Left cardiac atrium (tissue), 4 donors: ENCODE data around the gene APOA1. TPM values are rescaled to one million over a fixed set of nuclear protein-coding genes. Genes with fewer than 3 reads are reported as not detected.

Source experiments
- ATAC-seq, 2 donors: fragments of 200-7000 bp; cut with Tn5 transposase; one replicate each; pipeline ENCODE4 v1.9.1; 2020; ENCODE audit warnings: mild to moderate bottlenecking in 2 of 2, moderate library complexity in 2 of 2
- DNase-seq: peaks from one replicate; pipeline ENCODE4 v3.0.0-alpha.2; 2020
- intact Hi-C, 2 donors: fragments of 100-400 bp; cut with DNase I; formaldehyde crosslinking; loops; one replicate each; pipeline versions ENCODE4 v1.14.1 to v1.15.1; 2022 to 2023
- long read RNA-seq: library from polyadenylated mRNA; unstranded; transcript quantifications from one replicate; pipeline ENCODE4 v2.0.0, GENCODE V29; 2021
- total RNA-seq, 2 donors: library from RNA; stranded (reverse); fragmentation: NEBNext Ultra II Directional; extraction: Animal tissue kit (Norgen Biotek cat#: 25700); gene quantifications; one replicate each; pipeline ENCODE4 v1.2.1, GENCODE V29; 2021
- donor health status: DM: no; HTN: yes; CAD: no.
- donor health status: DM: no; HTN: yes; CAD: no; lungs with severe emphysema.
- donor health status: DM: yes; HTN: yes; CAD: no.
- donor health status: Dilated cardiomyopathy.

The APOA1 gene
- total RNA-seq, result 1 to 10 TPM in 1 of 2 donors, under 1 TPM in 1; 0.99 to 1.2 TPM
- long read RNA-seq, result 0 reads

- DNase-seq, result no peak
Measured at GRCh38 chr11:116837231-116838091, at the start of gene APOA1. Gene APOA1, minus strand, starts transcription at chr11:116837622. Its CDS starts 235 bp downstream, at chr11:116837387.

DNA sequence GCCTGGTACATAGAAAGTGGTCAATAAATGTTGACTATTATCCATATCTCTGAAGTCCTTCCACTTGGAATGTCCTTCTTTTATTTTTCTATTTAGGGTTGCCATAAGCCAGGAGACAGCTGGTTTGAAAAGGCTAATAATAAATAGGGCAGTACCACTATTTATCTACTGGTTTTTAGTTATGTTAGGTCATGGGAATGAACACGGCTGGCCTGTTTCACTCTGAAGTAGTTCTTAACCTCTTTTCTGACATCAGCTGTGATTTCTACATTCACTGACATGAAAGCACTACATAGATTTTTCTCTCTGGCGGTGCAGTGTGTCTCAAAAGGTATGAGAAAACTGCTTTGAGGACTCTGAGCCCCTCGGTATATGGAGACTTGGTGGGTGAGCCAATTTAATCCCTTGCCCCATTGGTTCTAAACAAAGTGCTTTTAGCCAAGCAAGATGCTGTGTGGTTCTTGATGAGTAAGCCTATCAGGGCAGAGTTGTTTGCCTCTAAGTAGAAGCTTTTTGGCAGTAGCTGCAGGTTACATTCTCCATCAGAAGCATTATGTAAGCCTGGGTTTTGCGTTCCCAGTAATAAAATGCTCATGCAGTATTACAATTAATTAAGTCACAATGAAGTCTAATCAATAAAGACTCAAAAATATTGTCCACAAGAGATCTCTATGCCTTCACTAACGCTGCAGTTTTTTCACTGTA lies 48.7 kb upstream of the APOA1 start:
- no peak for DNase-seq
- peak; percentile 81 to 86 for ATAC-seq
- intact Hi-C loops, result no loop called here

More at GRCh38 chr11:116837231-116838091, at the start of gene APOA1:
- no peak for ATAC-seq
- intact Hi-C loops, result no loop called here

GRCh38 chr11:116882386-116882785 lies 45.0 kb upstream of the APOA1 start:
- intact Hi-C loops, result loop anchor here in 1 of 2 donors (5.0 kb wide), 1 partner anchor 225 kb away; no protein-coding TSS in a partner anchor
- DNase-seq (no peak), ATAC-seq (no peak)

DNA sequence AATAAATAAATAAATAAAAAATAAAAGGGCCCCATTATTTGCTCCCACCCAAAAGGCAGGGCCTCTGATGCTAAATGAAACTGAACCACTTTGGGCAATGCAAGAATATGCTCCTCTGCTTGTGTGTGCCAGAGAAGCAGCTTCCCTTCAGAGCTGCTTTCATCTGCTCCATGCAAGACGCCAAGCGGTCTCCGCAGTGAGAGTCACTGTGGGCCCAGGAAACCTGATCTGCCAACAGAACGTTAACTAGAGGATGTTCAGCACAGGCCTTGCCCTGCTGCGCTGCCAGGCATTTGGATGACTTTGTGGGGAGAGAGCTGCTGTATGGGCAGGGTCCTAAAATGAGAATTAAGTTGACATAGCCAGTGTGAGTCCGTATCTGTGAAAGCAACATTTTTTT lies 43.7 kb upstream of the APOA1 start:
- intact Hi-C loops, result loop anchor here in 1 of 2 donors (5.0 kb wide), 1 partner anchor 226 kb away; no protein-coding TSS in a partner anchor
- no peak for DNase-seq
- no peak for ATAC-seq

GRCh38 chr11:116879800-116880625 lies 42.6 kb upstream of the APOA1 start:
- ATAC-seq, result peak; percentile 90 to 96
- DNase-seq, result no peak
- intact Hi-C loops, result loop anchor here (5.0 to 10.0 kb wide), 2 partner anchors 227 to 345 kb away; no protein-coding TSS in a partner anchor

DNA sequence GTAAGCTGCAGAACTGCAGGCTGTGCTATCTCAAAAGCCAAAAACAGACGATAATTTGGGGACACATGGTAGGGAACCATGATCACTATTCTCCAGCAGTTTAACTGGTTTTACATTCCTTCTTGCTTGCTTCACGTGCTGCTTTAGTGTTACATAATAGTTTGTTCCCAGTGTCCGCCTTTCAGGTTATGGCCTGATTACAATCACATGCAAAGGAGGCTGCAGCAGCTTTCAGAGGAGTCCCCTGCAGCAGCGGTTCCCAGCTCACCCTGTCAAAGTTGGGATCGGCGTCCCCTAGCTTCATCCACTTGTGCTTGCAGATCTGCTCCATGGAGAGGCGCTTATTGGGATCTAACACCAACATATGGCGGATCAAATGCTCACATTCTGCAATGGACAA lies 39.2 kb upstream of the APOA1 start:
- DNase-seq (no peak), ATAC-seq (no peak)
- intact Hi-C loops, result loop anchor here (5.0 to 10.0 kb wide), 2 partner anchors 231 to 348 kb away; no protein-coding TSS in a partner anchor

GRCh38 chr11:116875194-116875593 lies 37.8 kb upstream of the APOA1 start:
- ATAC-seq (no peak), DNase-seq (no peak)
- intact Hi-C loops, result loop anchor here (5.0 to 10.0 kb wide), 2 partner anchors 232 to 350 kb away; no protein-coding TSS in a partner anchor

DNA sequence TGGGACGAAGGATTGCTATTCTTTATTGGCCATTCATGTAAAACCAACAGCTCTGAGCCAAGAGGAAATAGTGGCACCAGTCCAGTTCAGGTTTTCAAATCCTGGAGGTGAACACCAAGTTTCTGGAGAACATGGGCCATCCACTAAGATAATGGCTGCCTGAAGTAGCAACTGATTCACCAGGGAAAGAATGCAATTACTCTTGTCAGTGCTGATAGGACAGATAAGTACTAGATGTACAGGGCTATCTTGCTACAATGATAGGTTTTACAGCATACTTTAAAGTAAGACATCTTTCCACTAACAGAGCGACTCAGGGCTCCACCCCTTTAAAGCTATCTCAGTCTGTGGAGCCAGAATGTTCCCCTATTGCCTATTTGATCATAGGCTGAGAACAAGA lies 36.8 kb upstream of the APOA1 start:
- ATAC-seq, result peak; percentile 68 to 90
- intact Hi-C loops, result loop anchor here in 1 of 2 donors (10.0 kb wide), 1 partner anchor 351 kb away; no protein-coding TSS in a partner anchor
- DNase-seq, result no peak

DNA sequence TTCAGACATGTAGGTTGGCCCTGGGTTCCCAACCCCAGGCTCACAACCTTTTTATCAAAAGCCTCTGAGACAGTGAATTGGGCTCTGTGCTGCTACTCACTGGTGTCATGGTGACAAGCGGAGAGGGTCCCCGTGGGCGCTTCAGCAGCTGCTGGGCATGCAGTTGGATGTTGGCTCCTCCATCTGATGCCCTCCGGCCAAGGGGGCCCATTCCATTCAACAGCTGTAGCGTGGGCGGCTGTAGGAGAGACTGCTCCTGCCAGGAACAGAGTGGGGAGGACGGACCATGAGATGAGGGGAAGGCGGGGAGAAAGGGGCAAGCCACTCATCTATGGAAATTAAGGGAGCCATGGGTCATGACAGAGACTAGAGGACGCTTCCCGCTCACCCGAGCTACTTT lies 36.0 kb upstream of the APOA1 start:
- DNase-seq (no peak), ATAC-seq (no peak)
- intact Hi-C loops, result loop anchor here in 1 of 2 donors (10.0 kb wide), 1 partner anchor 351 kb away; no protein-coding TSS in a partner anchor

- ATAC-seq (peak in 1 of 2 donors; percentile 33), DNase-seq (peak; percentile 33)
- intact Hi-C loops, result loop anchor here in 1 of 2 donors (10.0 kb wide), 1 partner anchor 354 kb away; no protein-coding TSS in a partner anchor
Measured at GRCh38 chr11:116871248-116871647, 33.8 kb upstream of the APOA1 start.

DNA sequence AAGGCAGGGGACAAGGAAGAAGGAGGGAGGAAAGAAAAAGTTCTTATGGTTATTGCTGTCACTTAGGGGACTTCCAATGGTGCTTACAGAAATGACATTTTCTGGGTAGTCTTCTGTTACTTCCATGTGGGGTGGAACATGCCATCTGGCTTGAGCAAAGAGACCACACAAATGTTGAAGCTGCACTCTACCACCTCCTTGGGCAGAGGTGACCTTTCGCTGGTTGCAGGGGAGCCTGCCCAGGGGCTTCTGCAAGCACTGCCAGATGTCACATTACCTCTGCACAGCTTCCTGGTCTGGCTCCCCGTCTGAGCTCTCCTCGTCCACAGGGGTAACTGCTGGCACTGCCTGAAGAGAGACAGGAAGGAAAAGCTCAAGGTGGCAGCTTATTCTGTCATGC lies 32.6 kb upstream of the APOA1 start:
- DNase-seq, result no peak
- ATAC-seq, result no peak
- intact Hi-C loops, result loop anchor here in 1 of 2 donors (10.0 kb wide), 1 partner anchor 355 kb away; no protein-coding TSS in a partner anchor

DNA sequence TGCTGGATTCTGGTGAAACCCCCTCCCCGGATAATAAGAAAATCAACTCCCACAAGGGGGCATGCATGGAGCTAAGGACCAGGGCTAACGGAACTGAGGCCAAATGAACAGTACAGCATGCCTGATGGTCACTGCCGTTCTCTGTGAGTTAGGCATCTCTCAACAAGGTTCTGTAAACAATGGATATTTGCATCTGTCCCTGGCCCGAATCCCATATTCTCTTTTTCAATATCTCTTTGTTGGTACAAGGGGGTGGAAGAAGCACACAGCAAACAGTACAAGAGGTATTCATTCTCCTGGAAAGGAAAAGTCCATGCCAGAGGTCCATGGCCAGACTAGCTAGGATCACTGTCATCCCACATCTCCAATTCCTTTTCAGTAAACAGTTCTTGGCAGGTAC lies 32.2 kb upstream of the APOA1 start:
- intact Hi-C loops, result loop anchor here (10.0 kb wide), 1 partner anchor 355 kb away; no protein-coding TSS in a partner anchor
- DNase-seq, result no peak

GRCh38 chr11:116868066-116868465 lies 30.6 kb upstream of the APOA1 start:
- DNase-seq, result no peak
- ATAC-seq, result peak; percentile 38 to 43
- intact Hi-C loops, result loop anchor here in 1 of 2 donors (10.0 kb wide), 1 partner anchor 357 kb away; no protein-coding TSS in a partner anchor

More for the DNA sequence above, 32.2 kb upstream of the APOA1 start:
- no peak for ATAC-seq

- DNase-seq (no peak), ATAC-seq (peak in 1 of 2 donors; percentile 25)
- intact Hi-C loops, result loop anchor here in 1 of 2 donors (10.0 kb wide), 1 partner anchor 357 kb away; no protein-coding TSS in a partner anchor
Measured at GRCh38 chr11:116867619-116868018, 30.2 kb upstream of the APOA1 start.

DNA sequence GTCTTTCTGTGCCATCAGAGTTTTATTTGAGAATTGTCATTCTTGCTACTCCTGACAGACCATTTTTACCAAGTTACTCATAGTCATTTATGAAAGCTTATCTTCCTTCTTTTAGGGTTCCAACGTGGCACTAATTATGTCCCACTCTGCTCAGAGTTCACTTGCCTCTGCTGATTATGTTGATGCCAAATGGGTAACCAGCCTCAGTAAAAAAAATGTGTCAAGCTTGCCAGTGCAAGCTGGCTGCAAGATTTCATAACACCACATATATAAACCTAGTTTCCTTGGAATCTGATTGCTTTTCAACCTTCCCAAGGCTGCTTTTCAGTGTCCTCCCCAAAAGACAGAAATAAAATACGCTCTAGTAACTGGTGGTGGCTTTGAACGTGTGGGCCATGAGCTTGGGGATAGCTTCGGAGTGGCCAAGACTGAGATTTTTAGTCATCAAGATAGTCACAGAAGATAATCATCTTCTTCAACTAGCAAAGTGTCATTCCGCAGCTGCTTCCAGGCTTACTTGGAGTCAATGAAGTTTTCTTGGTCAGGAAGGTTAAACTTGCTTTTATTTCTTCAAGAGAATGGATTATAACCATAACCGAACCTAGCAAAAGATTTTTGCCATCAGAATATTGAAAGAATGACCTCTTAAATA lies 29.5 kb upstream of the APOA1 start:
- intact Hi-C loops, result loop anchor here in 1 of 2 donors (10.0 kb wide), 1 partner anchor 358 kb away; no protein-coding TSS in a partner anchor
- ATAC-seq (peak in 1 of 2 donors; percentile 69), DNase-seq (no peak)

DNA sequence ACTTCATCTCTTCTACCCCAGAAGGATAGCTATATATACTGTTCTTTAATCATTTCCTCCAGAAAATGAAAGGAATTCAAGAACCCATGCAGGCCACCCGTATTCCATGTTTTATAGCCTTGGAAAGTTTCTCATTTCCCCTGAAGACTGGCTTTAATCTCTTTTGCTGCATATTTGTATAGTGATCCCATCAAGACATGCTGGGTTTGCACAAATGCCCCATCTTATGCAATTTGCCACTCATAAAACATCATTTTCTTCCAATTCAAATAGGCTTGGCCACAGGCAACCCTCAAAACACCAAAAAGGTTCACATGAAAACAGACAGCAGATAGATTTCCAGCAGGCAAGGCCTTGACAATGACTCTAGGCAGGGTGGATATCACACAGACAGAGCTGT lies 28.3 kb upstream of the APOA1 start:
- ATAC-seq, result no peak
- intact Hi-C loops, result loop anchor here in 1 of 2 donors (10.0 kb wide), 1 partner anchor 359 kb away; no protein-coding TSS in a partner anchor
- no peak for DNase-seq

DNA sequence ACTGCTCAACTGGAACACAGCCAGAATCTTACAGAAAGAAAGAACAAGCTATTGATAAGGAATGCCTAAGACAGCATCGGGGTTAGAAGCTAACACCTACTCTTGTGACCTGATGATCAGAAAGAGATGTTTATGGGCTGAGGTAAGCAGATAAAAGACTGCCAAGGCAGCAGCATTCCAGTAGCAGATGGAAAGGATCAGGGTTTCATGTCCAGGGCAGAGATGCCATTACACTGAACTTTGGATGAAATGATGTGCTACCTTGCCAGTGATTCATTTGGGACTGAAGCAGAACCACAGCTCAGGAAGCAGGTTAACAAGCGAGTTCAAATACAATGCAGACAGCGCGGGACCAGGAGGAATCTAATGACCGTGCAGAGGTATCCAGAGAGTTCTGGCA lies 27.1 kb upstream of the APOA1 start:
- ATAC-seq (no peak), DNase-seq (no peak)

More for the DNA sequence above, 27.1 kb upstream of the APOA1 start:
- intact Hi-C loops, result loop anchor here in 1 of 2 donors (10.0 kb wide), 1 partner anchor 360 kb away; no protein-coding TSS in a partner anchor
